PC-9 (cell line): ENCODE results near the gene GRN.

Experiments used
- CTCF ChIP-seq: fragments of 200-600 bp; sonication (generic); conservative IDR thresholded peaks from 2 replicates; pipeline ENCODE4 v1.6.1; 2017; ENCODE audit warnings: mixed run types, antibody characterized with exemption, mild to moderate bottlenecking, moderate library complexity
- EZH2 ChIP-seq: fragments of 200-600 bp; sonication (generic); IDR thresholded peaks from 2 replicates; pipeline ENCODE4 v1.8.0; 2017; ENCODE audit warnings: antibody characterized with exemption, low read depth

- TF ChIP-seq CTCF (peak; percentile 19; the same call in 1 of the 2 replicates), EZH2 (no peak)
These were observed 1.2 kb downstream of the GRN start for GRCh38 chr17:44346064-44346844.
